Ureter (tissue), 1 donor: ENCODE results near the gene KCNMA1. TPM values are rescaled to one million over a fixed set of nuclear protein-coding genes. Genes with fewer than 3 reads are reported as not detected.

Experiments used
- DNase-seq: peaks from one replicate; pipeline ENCODE4 v3.0.0-alpha.2; 2020; ENCODE audit warnings: low spot score
- total RNA-seq: library from RNA; stranded (reverse); gene quantifications from one replicate; pipeline ENCODE4 v1.2.4, GENCODE V29; 2023
- donor health status: DM: yes; HTN: yes; CAD: no.

The KCNMA1 gene
- total RNA-seq, 1 donor from 2014 or later: 87.9 TPM

DNA sequence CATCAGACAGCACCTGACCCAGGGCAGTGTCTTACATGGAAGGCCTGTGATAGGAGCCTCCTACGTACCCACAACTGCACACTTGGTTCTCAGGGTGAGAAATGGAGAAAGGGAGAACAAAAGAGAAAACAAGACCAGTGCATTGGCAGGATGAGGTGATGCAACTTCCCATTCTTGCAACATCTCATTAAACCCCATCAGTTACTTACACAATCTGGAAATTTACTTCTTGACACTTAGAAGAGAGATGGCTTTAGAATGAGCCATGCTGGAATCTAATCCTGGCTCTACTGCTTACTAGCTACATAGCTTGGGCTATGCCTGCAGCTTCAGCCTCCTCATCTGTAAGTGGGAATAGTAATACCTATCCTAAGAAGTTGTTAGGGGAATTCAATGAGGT is 391.7 kb downstream of the KCNMA1 start:
- DNase-seq: no peak

DNA sequence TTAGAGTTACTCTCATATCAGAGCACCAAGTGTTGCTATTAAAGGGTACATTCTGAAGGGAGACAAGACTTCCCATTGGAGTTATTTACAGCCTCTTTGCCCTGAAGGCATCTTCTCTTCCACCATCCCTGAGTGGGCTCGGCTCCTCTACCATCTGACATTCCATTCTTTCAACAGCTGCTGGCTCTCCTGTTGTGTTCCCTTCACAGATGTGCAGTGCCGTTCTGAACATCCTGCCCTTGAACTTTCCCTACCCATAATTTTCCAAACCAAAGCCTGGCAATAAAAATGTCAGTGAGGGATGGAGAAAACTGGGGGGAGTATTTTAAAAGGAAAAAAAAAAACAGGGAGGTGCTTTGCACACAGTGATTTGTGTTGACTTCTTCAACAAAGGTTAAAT is 392.9 kb downstream of the KCNMA1 start:
- DNase-seq: peak; percentile 52

- no peak for DNase-seq
Measured at GRCh38 chr10:77244286-77244685, 393.3 kb downstream of the KCNMA1 start.

DNA sequence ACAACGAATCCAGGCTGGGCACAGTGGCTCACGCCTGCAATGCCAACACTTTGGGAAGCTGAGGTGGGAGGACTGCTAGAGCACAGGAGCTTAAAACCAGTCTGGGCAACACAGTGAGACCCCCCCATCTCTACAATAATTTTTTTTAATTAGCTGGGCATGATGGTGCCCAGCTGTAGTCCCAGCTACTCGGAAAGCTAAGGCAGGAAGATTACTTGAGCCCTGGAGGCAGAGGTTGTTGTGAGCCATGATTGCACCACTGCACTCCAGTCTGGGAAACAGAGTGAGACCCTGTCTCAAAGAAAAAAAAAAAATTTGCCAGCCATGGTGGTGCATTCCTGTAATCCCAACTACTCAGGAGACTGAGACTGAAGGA is 396.3 kb downstream of the KCNMA1 start:
- no peak for DNase-seq

DNA sequence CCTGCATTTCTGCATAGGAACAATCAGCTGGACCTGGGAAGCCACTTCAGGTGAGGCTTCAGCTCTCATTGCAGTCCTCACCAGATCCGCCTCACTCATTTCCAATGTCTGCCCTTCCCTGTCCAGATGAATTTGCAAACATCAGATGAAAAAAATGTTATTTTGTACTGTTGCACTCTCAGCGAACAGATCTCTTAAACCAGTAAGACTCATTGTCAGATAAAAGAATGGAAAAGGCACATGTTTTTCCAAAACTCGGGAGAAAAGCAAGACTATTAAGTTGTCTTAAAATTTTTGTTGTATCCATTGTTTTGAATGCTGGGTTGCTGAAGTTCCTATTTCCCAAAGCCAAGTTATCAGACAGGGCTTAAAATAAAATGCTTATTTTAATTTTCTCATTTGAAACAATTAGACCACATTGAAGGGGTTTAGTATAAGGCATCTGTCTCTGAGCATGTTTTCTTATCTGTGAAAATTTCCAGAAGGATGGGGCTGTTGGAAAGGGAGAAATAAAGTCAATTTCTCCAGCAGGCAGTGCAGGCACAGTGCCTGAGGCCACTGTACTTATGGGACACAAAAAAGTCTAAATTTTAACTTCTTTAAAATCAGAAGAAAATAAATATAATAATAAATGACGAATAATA is 396.8 kb downstream of the KCNMA1 start:
- no peak for DNase-seq

- no peak for DNase-seq
Measured at GRCh38 chr10:77240041-77240652, 397.5 kb downstream of the KCNMA1 start.

DNA sequence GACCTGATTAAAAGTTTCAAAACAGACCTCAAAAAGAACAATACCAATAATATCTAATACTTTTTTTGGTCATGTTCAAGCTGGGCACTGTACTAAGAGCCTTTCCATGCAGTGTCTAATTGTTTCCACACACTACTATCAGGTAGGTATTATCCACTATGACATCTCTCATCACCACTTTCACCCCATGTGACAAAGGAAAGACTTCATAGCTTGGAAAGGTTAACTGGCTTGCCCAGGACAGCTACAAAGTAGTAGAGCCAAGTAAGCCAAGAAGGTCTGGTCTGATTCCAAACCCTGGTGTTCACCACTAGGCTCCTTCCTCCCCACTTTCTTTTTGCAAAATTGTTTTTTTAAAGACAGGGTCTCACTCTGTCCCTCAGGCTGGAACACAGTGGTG is 400.5 kb downstream of the KCNMA1 start:
- DNase-seq: no peak

- DNase-seq: no peak
Measured at GRCh38 chr10:77236700-77237099, 400.9 kb downstream of the KCNMA1 start.

GRCh38 chr10:77236029-77236428 is 401.6 kb downstream of the KCNMA1 start:
- no peak for DNase-seq

DNA sequence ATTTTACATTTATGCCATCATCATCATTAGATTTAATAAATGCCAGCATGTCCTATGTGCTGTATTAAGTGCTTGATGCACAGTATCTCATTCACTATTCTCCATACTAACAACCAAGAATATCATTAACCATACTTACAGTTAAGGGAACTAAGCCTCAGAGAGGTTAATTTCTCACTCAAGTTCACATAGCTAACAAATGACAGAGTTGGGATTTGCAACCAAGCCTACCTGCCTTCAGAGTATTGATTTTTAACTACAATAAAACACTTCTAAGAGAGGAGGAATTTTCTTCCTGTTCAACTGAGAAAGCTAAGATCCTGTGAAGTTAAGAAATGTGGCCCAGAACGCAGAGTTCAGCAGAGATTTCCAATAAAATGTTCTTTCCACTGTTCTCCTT is 403.0 kb downstream of the KCNMA1 start:
- no peak for DNase-seq

- DNase-seq: no peak
Measured at GRCh38 chr10:77233466-77233865, 404.1 kb downstream of the KCNMA1 start.

GRCh38 chr10:77231884-77232610 is 405.6 kb downstream of the KCNMA1 start:
- no peak for DNase-seq

GRCh38 chr10:77231375-77231774 is 406.2 kb downstream of the KCNMA1 start:
- no peak for DNase-seq

- DNase-seq: no peak
Measured at GRCh38 chr10:77230194-77230593, 407.4 kb downstream of the KCNMA1 start.

- DNase-seq: no peak
Measured at GRCh38 chr10:77229704-77230103, 407.9 kb downstream of the KCNMA1 start.

- no peak for DNase-seq
Measured at GRCh38 chr10:77228559-77228958, 409.0 kb downstream of the KCNMA1 start.

- no peak for DNase-seq
Measured at GRCh38 chr10:77226853-77227565, 410.6 kb downstream of the KCNMA1 start.

DNA sequence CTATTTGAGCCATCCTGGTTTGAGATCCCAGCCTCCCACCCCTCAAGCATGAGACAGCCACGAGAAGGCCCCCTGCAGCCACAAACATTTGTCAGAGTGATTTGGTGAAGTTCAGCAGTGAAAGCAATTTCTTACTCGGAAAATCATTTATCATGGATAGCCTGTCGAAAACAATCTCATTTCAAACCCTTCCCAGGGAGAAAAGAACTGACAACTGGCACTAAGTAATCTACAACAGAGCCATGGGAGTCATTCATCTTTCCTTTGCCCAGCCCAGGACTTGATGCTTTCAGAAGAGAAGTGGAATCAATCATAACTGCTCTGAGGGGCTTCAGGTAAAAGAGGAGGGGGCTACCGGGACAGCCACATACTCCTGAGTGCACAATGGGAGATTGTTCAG is 411.2 kb downstream of the KCNMA1 start:
- no peak for DNase-seq

DNA sequence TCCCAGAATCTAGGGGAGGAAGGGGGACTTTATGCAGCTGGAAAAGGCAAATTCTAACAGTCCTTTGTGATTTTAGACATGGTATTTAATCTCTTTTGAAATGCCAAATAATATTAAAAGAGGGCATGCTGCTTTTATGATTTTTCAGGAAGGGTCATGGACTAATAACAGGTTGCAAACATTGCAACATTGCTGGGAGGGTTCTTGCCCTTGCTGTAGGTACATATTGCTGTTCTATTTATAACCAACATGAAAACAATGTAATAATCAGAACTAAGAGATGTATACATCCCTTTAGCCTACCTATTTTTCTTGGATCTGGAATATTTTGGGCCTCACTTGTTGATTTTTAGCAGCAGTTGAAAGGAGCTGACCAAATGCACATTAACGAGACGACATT is 411.6 kb downstream of the KCNMA1 start:
- DNase-seq: no peak

DNA sequence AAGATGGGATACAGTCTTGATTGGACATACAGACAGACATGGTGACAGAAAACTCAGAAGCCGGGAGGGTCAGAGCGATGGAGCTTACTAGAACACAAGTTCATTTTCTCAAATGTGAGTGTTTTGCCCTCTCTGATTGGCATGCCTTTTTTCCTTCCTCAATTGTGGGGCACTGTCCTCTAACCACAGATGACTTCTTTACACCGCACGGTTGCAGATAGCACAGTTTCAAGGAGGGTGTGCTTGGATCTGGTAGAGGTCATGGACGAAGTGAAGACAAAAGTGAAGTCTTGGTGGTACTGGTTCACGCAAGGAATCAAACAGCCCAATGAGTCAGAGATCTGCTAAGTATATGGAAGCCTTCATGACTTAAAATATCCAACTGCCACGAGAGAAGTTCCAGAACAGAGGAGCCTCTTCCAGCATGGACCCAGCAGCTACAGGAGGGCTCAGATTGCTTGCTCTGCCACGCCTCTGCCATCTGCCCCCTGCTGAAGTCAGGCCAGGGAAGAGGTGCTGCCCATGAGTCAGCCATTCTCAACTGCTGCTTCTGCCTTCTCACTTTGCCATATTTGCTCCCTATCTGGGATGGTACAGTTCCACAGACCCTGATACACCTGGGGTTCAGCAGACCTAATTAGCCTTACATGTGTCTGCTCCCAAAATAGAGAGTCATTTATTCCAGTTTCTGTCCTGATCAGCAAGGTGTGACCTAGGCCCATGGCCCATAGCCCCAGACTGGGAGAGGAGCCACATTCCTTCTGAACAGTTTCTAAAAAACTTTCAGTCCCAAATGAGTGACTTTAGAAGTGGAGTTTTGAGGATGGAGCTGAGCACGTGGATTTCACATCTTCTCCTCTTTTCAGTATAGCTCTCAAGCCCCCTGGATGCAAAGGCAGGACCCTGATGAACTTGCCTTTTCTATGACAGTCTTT is 413.8 kb downstream of the KCNMA1 start:
- DNase-seq: no peak

- no peak for DNase-seq
Measured at GRCh38 chr10:77220150-77220549, 417.5 kb downstream of the KCNMA1 start.
